Measurements from ENCODE around the gene PARP16.

The PARP16 gene

GRCh38 chr15:65307978-65308377 lies 21.3 kb upstream of the PARP16 start:
- DNase-seq: no peak

GRCh38 chr15:65306551-65306950 lies 19.9 kb upstream of the PARP16 start:
- no peak overlapping the region for H4K8ac ChIP-seq (ENCODE audit: low read depth, low read length)
- H3K23ac ChIP-seq (ENCODE audit: low read length): no peak overlapping the region
- H3K79me2 ChIP-seq (ENCODE audit: control insufficient read depth, insufficient read depth, low read length): no peaks in the 10 kb centered on the region
- no peak overlapping the region for H4K5ac ChIP-seq (ENCODE audit: low read length)
- H3K27me3 ChIP-seq (ENCODE audit: insufficient read depth, low read length, poor library complexity): no peaks in the 10 kb centered on the region
- no peaks in the 10 kb centered on the region for H3K79me1 ChIP-seq (ENCODE audit: low read length)
- H3K56ac ChIP-seq (ENCODE audit: low read length): no peak overlapping the region
- no peak overlapping the region for H3K9ac ChIP-seq (ENCODE audit: low read length)
- H3K4ac ChIP-seq (ENCODE audit: low read depth, low read length): no peak overlapping the region
- H3K4me2 ChIP-seq (ENCODE audit: low read length): no peak overlapping the region
- no peak overlapping the region for H2BK5ac ChIP-seq (ENCODE audit: low read length)
- H2AK5ac ChIP-seq (ENCODE audit: low read length): no peak overlapping the region
- no peaks in the 10 kb centered on the region for H3K4me1 ChIP-seq (ENCODE audit: control insufficient read depth, low read depth, low read length)
- no peak overlapping the region for H3K27ac ChIP-seq (ENCODE audit: low read depth, low read length)
- H3K36me3 ChIP-seq (ENCODE audit: control insufficient read depth, insufficient read depth, low read length): no peaks in the 10 kb centered on the region
- no peak overlapping the region for H2BK120ac ChIP-seq (ENCODE audit: low read depth, low read length)
- no peak overlapping the region for H2BK15ac ChIP-seq (replicated peaks; ENCODE audit: low read depth)
- H3K18ac ChIP-seq (ENCODE audit: low read length): no peak overlapping the region
- H3K4me3 ChIP-seq (ENCODE audit: low read length): no peak overlapping the region
- no peak for DNase-seq

More at GRCh38 chr15:65307978-65308377, 21.3 kb upstream of the PARP16 start:
- H3K4me2 ChIP-seq (ENCODE audit: low read length): no peak overlapping the region
- H2BK120ac ChIP-seq (ENCODE audit: low read depth, low read length): no peak overlapping the region
- H3K27me3 ChIP-seq (ENCODE audit: insufficient read depth, low read length, poor library complexity): no peaks in the 10 kb centered on the region
- no peak overlapping the region for H3K23ac ChIP-seq (ENCODE audit: low read length)
- no peaks in the 10 kb centered on the region for H3K36me3 ChIP-seq (ENCODE audit: control insufficient read depth, insufficient read depth, low read length)
- H3K56ac ChIP-seq (ENCODE audit: low read length): no peak overlapping the region
- H3K18ac ChIP-seq (ENCODE audit: low read length): no peak overlapping the region
- H3K9ac ChIP-seq (ENCODE audit: low read length): no peak overlapping the region
- no peak overlapping the region for H2BK5ac ChIP-seq (ENCODE audit: low read length)
- H3K4me1 ChIP-seq (ENCODE audit: control insufficient read depth, low read depth, low read length): no peaks in the 10 kb centered on the region
- no peaks in the 10 kb centered on the region for H3K79me2 ChIP-seq (ENCODE audit: control insufficient read depth, insufficient read depth, low read length)
- WGBS (ENCODE audit: extremely low coverage, insufficient coverage, low lambda C conversion rate): no CpG with 5 or more reads among the region's 6 CpGs
- no peak overlapping the region for H4K5ac ChIP-seq (ENCODE audit: low read length)
- no peaks in the 10 kb centered on the region for H3K79me1 ChIP-seq (ENCODE audit: low read length)
- no peak overlapping the region for H3K4me3 ChIP-seq (ENCODE audit: low read length)
- H3K4ac ChIP-seq (ENCODE audit: low read depth, low read length): no peak overlapping the region
- H4K8ac ChIP-seq (ENCODE audit: low read depth, low read length): no peak overlapping the region
- no peak overlapping the region for H3K27ac ChIP-seq (ENCODE audit: low read depth, low read length)
- H2BK15ac ChIP-seq (replicated peaks; ENCODE audit: low read depth): no peak overlapping the region
- H2AK5ac ChIP-seq (ENCODE audit: low read length): no peak overlapping the region

GRCh38 chr15:65305776-65306175 lies 19.1 kb upstream of the PARP16 start:
- WGBS (ENCODE audit: extremely low coverage, insufficient coverage, low lambda C conversion rate): no CpG with 5 or more reads among the region's 3 CpGs
- Histone ChIP-seq H2BK120ac (ENCODE audit: low read depth, low read length) (no peak overlapping the region), H3K56ac (ENCODE audit: low read length) (no peak overlapping the region), H2BK5ac (ENCODE audit: low read length) (no peak overlapping the region), H3K27ac (ENCODE audit: low read depth, low read length) (no peak overlapping the region), H3K79me1 (ENCODE audit: low read length) (no peaks in the 10 kb centered on the region), H3K4me3 (ENCODE audit: low read length) (no peak overlapping the region), H4K5ac (ENCODE audit: low read length) (no peak overlapping the region), H3K36me3 (ENCODE audit: control insufficient read depth, insufficient read depth, low read length) (no peaks in the 10 kb centered on the region), H3K4ac (ENCODE audit: low read depth, low read length) (no peak overlapping the region), H3K79me2 (ENCODE audit: control insufficient read depth, insufficient read depth, low read length) (no peaks in the 10 kb centered on the region), H3K18ac (ENCODE audit: low read length) (no peak overlapping the region), H3K23ac (ENCODE audit: low read length) (no peak overlapping the region), H3K4me2 (ENCODE audit: low read length) (no peak overlapping the region), H3K9ac (ENCODE audit: low read length) (no peak overlapping the region), H3K27me3 (ENCODE audit: insufficient read depth, low read length, poor library complexity) (no peaks in the 10 kb centered on the region), H3K4me1 (ENCODE audit: control insufficient read depth, low read depth, low read length) (no peaks in the 10 kb centered on the region), H2AK5ac (ENCODE audit: low read length) (no peak overlapping the region), H4K8ac (ENCODE audit: low read depth, low read length) (no peak overlapping the region), H2BK15ac (replicated peaks; ENCODE audit: low read depth) (no peak overlapping the region)
- no peak for DNase-seq

- no CpG with 5 or more reads among the region's 14 CpGs for WGBS (ENCODE audit: extremely low coverage, insufficient coverage, low lambda C conversion rate)
- Histone ChIP-seq H4K5ac (ENCODE audit: low read length) (no peak overlapping the region), H3K79me2 (ENCODE audit: control insufficient read depth, insufficient read depth, low read length) (no peaks in the 10 kb centered on the region), H3K79me1 (ENCODE audit: low read length) (no peaks in the 10 kb centered on the region), H2BK15ac (replicated peaks; ENCODE audit: low read depth) (no peak overlapping the region), H3K4me2 (ENCODE audit: low read length) (no peak overlapping the region), H2AK5ac (ENCODE audit: low read length) (no peak overlapping the region), H3K18ac (ENCODE audit: low read length) (no peak overlapping the region), H3K27me3 (ENCODE audit: insufficient read depth, low read length, poor library complexity) (no peaks in the 10 kb centered on the region), H2BK120ac (ENCODE audit: low read depth, low read length) (no peak overlapping the region), H3K27ac (ENCODE audit: low read depth, low read length) (peak overlapping the region; percentile 11), H3K4me1 (ENCODE audit: control insufficient read depth, low read depth, low read length) (no peaks in the 10 kb centered on the region), H3K9ac (ENCODE audit: low read length) (no peak overlapping the region), H2BK5ac (ENCODE audit: low read length) (no peak overlapping the region), H3K23ac (ENCODE audit: low read length) (no peak overlapping the region), H3K36me3 (ENCODE audit: control insufficient read depth, insufficient read depth, low read length) (no peaks in the 10 kb centered on the region), H3K4ac (ENCODE audit: low read depth, low read length) (no peak overlapping the region), H4K8ac (ENCODE audit: low read depth, low read length) (no peak overlapping the region), H3K4me3 (ENCODE audit: low read length) (no peak overlapping the region), H3K56ac (ENCODE audit: low read length) (peak overlapping the region; percentile 10)
- no peak for DNase-seq
Observed at GRCh38 chr15:65305150-65305758, 18.6 kb upstream of the PARP16 start.

- Histone ChIP-seq H2AK5ac (ENCODE audit: low read length) (no peak within 1 kb of the TSS), H3K23ac (ENCODE audit: low read length) (no peak within 1 kb of the TSS), H4K8ac (ENCODE audit: low read depth, low read length) (peak within 1 kb of the TSS; percentile 90), H3K27me3 (ENCODE audit: insufficient read depth, low read length, poor library complexity) (no peaks in the 10 kb centered on the region), H3K4me1 (ENCODE audit: control insufficient read depth, low read depth, low read length) (no peaks in the 10 kb centered on the region), H2BK15ac (replicated peaks; ENCODE audit: low read depth) (peak within 1 kb of the TSS; percentile 79), H3K4ac (ENCODE audit: low read depth, low read length) (peak within 1 kb of the TSS; percentile 61), H3K27ac (ENCODE audit: low read depth, low read length) (peak within 1 kb of the TSS; percentile 57), H3K56ac (ENCODE audit: low read length) (peak within 1 kb of the TSS; percentile 89), H3K36me3 (ENCODE audit: control insufficient read depth, insufficient read depth, low read length) (no peaks in the 10 kb centered on the region), H3K4me2 (ENCODE audit: low read length) (peak within 1 kb of the TSS; percentile 70), H3K18ac (ENCODE audit: low read length) (peak within 1 kb of the TSS; percentile 98), H3K4me3 (ENCODE audit: low read length) (peak within 1 kb of the TSS; percentile 26), H2BK120ac (ENCODE audit: low read depth, low read length) (peak within 1 kb of the TSS; percentile 69), H3K9ac (ENCODE audit: low read length) (peak within 1 kb of the TSS; percentile 86), H3K79me1 (ENCODE audit: low read length) (no peaks in the 10 kb centered on the region), H2BK5ac (ENCODE audit: low read length) (peak within 1 kb of the TSS; percentile 82), H3K79me2 (ENCODE audit: control insufficient read depth, insufficient read depth, low read length) (no peaks in the 10 kb centered on the region), H4K5ac (ENCODE audit: low read length) (peak within 1 kb of the TSS; percentile 66)
- peak; percentile 99 for DNase-seq
- no CpG with 5 or more reads among the region's 24 CpGs for WGBS (ENCODE audit: extremely low coverage, insufficient coverage, low lambda C conversion rate)
Observed at GRCh38 chr15:65304381-65305149, 17.9 kb upstream of the PARP16 start, which contains the start of gene RNU5B-1. RNU5B-1 (plus strand) TSS chr15:65304677.

Data from mesendoderm (in vitro differentiated cells).